Right lobe of liver (tissue), 6 donors: ENCODE data around the gene TMED1. TPM values are rescaled to one million over a fixed set of nuclear protein-coding genes. Genes with fewer than 3 reads are reported as not detected.

Experiments
- ATAC-seq, 4 donors: fragments of 200-7000 bp; cut with Tn5 transposase; one replicate each; pipeline ENCODE4 v1.9.1; 2020; ENCODE audit warnings: mild to moderate bottlenecking in 4 of 4, moderate library complexity in 4 of 4
- DNase-seq, 3 donors: peaks; one replicate each; pipeline ENCODE4 v3.0.0-alpha.2; 2020
- H3K27ac ChIP-seq, 3 donors: fragments of 200-600 bp; one replicate each; pipeline ENCODE4 v1.8.0; 2022
- H3K27me3 ChIP-seq, 2 donors: fragments of 200-600 bp; one replicate each; pipeline ENCODE4 v1.8.0; 2022
- H3K36me3 ChIP-seq, 4 donors: fragments of 200-600 bp; sonication (generic) in 1 of 4; one replicate each; pipeline versions ENCODE4 v1.5.1 to v1.8.0; 2017 to 2022; ENCODE audit warnings: control low read depth in 1 of 4
- H3K4me1 ChIP-seq, 4 donors: fragments of 200-600 bp; sonication (generic) in 1 of 4; one replicate each; pipeline versions ENCODE4 v1.5.1 to v1.8.0; 2017 to 2022; ENCODE audit warnings: control low read depth in 1 of 4
- H3K4me3 ChIP-seq, 3 donors: fragments of 200-600 bp; one replicate each; pipeline ENCODE4 v1.8.0; 2022
- H3K9me3 ChIP-seq, 4 donors: fragments of 200-600 bp; sonication (generic) in 1 of 4; one replicate each; pipeline versions ENCODE4 v1.5.1 to v1.8.0; 2017 to 2022; ENCODE audit warnings: control low read depth in 1 of 4
- POLR2A ChIP-seq: fragments of 450-650 bp; IDR thresholded peaks from one replicate; pipeline ENCODE4 v1.6.1; 2017; ENCODE audit warnings: antibody characterized with exemption, mild to moderate bottlenecking
- WGBS: methylation state at CpG from one replicate; pipeline ENCODE4 v1.1.6; 2018; ENCODE audit warnings: low coverage, low lambda C conversion rate; ENCODE audit not compliant: insufficient coverage; ENCODE audit errors: missing lambda C conversion rate; 5-methylcytosine and 5-hydroxymethylcytosine counted together
- intact Hi-C, 2 donors: fragments of 100-400 bp; cut with DNase I; formaldehyde crosslinking; loops; one replicate each; pipeline versions ENCODE4 v1.11.2 to v1.14.1; 2022
- total RNA-seq, 6 experiments: library from RNA; depleted of rRNA in 2 of 6; stranded (reverse); fragments of >200 nt in 2 of 6; fragmentation: NEBNext Ultra II Directional in 3 of 6; extraction: Animal tissue kit (Norgen Biotek cat#: 25700) in 3 of 6; gene quantifications; one replicate each; pipeline versions ENCODE4 v1.1.0 to v1.2.4, GENCODE V29; 2016 to 2023
- TF ChIP-seq, protein P1 (sequence below), 4 donors: fragments of 200-600 bp in 3 of 4; fragments of 450-650 bp in 1 of 4; IDR thresholded peaks; one replicate each; pipeline versions ENCODE4 v1.5.1 to v1.8.0; 2016 to 2022; ENCODE audit warnings: antibody characterized with exemption in 4 of 4, mild to moderate bottlenecking in 2 of 4
- donor health status: DM: no; HTN: yes; CAD: no.
- donor health status: DM: no; HTN: no; CAD: no.
- donor health status: DM: no; HTN: no; CAD: no.
- donor health status: DM: no; HTN: yes; CAD: no.
- donor health status: DM: no; HTN: yes; CAD: no.

The TMED1 gene
- total RNA-seq, 6 experiments from 2014 or later: 19.1 to 24.1 (median 21.7) TPM

DNA sequence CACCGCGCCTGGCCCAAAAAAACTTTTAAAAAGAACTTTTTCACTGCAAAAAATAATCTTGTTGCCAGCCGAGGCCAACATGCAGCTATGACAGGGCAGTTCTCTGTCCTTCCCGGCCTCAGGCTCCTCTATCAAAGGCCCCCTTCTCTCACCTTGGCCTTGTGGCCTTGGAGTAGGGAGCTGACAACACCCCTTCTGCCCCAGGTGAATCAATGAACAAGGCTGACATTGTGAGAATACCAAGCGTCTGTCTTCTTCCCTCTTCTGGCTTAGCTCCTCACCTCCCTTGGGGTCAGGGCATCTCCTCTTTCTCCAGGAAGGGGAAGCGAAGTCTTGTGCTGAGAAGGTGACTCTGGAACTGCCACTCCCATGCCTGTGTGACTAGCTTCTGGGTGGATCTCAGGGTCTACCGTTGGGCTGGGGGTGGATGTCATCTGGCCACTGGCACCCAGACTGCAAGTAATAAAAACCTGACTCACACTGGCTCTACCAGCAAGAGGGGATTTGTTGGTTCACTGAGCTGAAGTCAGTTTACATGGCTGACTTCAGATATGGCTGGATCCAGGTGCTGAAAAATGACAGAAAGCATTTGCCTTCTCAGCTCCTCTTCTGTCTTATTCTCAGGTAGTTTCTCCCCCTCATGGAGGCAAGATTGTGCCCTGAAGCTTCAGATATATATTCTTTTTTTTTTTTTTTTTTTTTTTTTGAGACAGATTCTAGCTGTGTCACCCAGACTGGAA, 18.5 kb upstream of the TMED1 start:
- Histone ChIP-seq H3K4me1 (no peaks in the 10 kb centered on the region), H3K36me3 (no peaks in the 10 kb centered on the region), H3K9me3 (no peaks in the 10 kb centered on the region), H3K27ac (no peak overlapping the region), H3K27me3 (no peaks in the 10 kb centered on the region), H3K4me3 (no peak overlapping the region)
- DNase-seq (no peak), ATAC-seq (no peak)
- intact Hi-C loops: no loop called here
- WGBS: 73% methylated on average over 4 of the region's 7 CpGs
- TF ChIP-seq, protein P1, sequence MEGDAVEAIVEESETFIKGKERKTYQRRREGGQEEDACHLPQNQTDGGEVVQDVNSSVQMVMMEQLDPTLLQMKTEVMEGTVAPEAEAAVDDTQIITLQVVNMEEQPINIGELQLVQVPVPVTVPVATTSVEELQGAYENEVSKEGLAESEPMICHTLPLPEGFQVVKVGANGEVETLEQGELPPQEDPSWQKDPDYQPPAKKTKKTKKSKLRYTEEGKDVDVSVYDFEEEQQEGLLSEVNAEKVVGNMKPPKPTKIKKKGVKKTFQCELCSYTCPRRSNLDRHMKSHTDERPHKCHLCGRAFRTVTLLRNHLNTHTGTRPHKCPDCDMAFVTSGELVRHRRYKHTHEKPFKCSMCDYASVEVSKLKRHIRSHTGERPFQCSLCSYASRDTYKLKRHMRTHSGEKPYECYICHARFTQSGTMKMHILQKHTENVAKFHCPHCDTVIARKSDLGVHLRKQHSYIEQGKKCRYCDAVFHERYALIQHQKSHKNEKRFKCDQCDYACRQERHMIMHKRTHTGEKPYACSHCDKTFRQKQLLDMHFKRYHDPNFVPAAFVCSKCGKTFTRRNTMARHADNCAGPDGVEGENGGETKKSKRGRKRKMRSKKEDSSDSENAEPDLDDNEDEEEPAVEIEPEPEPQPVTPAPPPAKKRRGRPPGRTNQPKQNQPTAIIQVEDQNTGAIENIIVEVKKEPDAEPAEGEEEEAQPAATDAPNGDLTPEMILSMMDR (IDR thresholded peaks at IDR 0.05): no peak
- TF ChIP-seq POLR2A: no peak

DNA sequence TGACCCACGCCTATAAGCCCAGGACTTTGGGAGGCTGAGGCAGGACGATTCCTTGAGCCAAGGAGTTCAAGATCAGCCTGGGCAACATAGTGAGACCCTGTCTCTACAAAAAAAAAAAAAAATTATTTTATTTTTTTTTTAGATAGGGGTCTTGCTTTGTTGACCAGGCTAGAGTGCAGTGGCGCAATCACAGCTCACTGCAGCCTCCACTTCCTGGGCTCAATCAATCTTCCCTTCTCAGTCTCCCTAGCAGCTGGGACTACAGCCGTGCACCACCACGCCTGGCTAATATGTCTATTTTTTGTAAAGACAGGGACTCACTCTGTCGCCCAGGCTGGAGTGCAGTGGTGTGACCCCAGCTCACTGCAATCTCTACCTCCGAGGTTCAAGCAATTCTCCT, 16.9 kb upstream of the TMED1 start:
- Histone ChIP-seq H3K27me3 (no peaks in the 10 kb centered on the region), H3K4me1 (no peaks in the 10 kb centered on the region), H3K27ac (no peak overlapping the region), H3K9me3 (no peaks in the 10 kb centered on the region), H3K4me3 (no peak overlapping the region), H3K36me3 (no peaks in the 10 kb centered on the region)
- intact Hi-C loops: no loop called here
- TF ChIP-seq, protein P1 (IDR thresholded peaks at IDR 0.05): no peak
- TF ChIP-seq POLR2A: no peak
- ATAC-seq (no peak), DNase-seq (no peak)
- WGBS: 17% methylated on average over 1 of the region's 7 CpGs

DNA sequence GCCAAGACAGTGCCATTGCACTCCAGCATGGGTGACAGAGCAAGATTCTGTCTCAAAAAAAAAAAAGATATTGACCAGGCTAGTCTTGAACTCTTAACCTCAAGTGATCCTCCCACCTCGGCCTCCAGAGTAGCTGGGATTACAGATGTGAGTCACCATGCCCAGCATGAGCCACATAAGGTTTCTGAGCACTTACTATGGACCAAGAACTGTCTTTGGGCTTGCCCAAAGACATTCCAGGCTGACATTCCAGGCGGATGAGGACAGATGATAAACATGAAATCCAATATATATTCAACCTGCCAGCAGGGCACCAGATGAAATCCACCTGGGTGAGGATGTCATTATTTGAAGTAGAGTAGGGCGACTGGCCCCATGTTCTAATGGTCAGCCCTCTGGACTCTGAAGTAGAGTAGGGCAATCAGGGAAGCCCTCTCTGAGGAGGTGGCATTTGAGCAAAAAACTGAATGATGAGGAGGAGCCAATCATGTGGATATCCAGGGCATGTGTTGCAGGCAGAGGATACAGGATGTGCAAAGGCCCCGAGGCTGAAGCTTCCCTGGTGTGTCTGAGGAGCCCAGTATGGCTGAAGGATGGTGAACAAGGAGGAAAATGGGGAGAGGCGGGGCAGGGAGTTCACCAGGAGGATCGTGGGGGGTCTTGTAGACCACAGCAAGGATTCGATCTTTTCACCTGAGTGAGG, 16.2 kb upstream of the TMED1 start:
- Histone ChIP-seq H3K4me3 (no peak overlapping the region), H3K27ac (no peak overlapping the region), H3K4me1 (no peaks in the 10 kb centered on the region), H3K9me3 (no peaks in the 10 kb centered on the region), H3K36me3 (no peaks in the 10 kb centered on the region), H3K27me3 (no peaks in the 10 kb centered on the region)
- TF ChIP-seq POLR2A: no peak
- TF ChIP-seq, protein P1 (IDR thresholded peaks at IDR 0.05): no peak
- no peak for ATAC-seq
- no peak for DNase-seq
- WGBS: 75% methylated on average over 6 of the region's 7 CpGs
- intact Hi-C loops: no loop called here

DNA sequence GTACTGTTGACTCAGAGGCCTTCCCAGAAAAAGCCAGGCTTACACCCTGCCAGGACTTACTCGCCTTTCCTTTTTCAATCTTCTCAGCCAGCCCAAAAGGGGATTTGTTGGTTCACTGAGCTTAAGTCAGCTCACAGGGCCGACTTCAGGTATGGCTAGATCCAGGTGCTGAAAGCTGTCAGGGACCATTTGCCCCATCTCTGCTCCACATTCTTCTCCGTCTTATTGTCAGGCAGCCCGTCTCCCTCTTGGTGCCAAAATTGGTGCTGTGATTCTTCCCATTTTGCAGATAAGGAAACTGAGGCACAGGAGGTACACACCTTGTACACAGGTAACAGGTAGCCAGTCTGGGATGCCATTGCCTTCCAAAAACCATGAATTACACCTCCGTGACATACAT, 14.6 kb upstream of the TMED1 start:
- no peaks in the 10 kb centered on the region for H3K36me3 ChIP-seq
- intact Hi-C loops: no loop called here
- DNase-seq: no peak
- TF ChIP-seq, protein P1 (IDR thresholded peaks at IDR 0.05): no peak
- TF ChIP-seq POLR2A: no peak
- no peaks in the 10 kb centered on the region for H3K9me3 ChIP-seq
- no peak for ATAC-seq
- no peaks in the 10 kb centered on the region for H3K4me1 ChIP-seq
- H3K27ac ChIP-seq: no peak overlapping the region
- 58% methylated on average over 3 of the region's 5 CpGs for WGBS
- H3K27me3 ChIP-seq: no peaks in the 10 kb centered on the region
- H3K4me3 ChIP-seq: no peak overlapping the region
